Kidney (tissue), 14 donors: ENCODE data around the gene PRICKLE2. TPM values are rescaled to one million over a fixed set of nuclear protein-coding genes. Genes with fewer than 3 reads are reported as not detected.

Experiments used
- DNase-seq, 5 donors: peaks; one replicate each; pipeline ENCODE4 v3.0.0-alpha.2; 2013 to 2020
- FAIRE-seq: peaks from 2 replicates; lab custom pipeline; 2012; peaks lifted over from hg19 to GRCh38; lab: Jason Lieb, UNC
- H3K27ac ChIP-seq, 2 donors: one replicate each; pipeline ENCODE4 v1.7.0; 2013; ENCODE audit warnings: low read depth in 2 of 2, low read length in 2 of 2, inconsistent platforms in 1 of 2
- H3K27me3 ChIP-seq: one replicate; pipeline ENCODE4 v1.7.1; 2013; ENCODE audit warnings: low read length, inconsistent platforms; ENCODE audit not compliant: control insufficient read depth, insufficient read depth
- H3K36me3 ChIP-seq, 3 donors: one replicate each; pipeline versions ENCODE4 v1.7.0 to v1.7.1; 2013; ENCODE audit warnings: low read length in 3 of 3, control low read depth in 1 of 3, inconsistent platforms in 1 of 3; ENCODE audit not compliant: insufficient read depth in 3 of 3, control insufficient read depth in 2 of 3
- H3K4me1 ChIP-seq, 3 donors: one replicate each; pipeline versions ENCODE4 v1.7.0 to v1.7.1; 2013; ENCODE audit warnings: low read length in 3 of 3, inconsistent platforms in 1 of 3, low read depth in 1 of 3; ENCODE audit not compliant: control insufficient read depth in 2 of 3, insufficient read depth in 2 of 3
- H3K4me3 ChIP-seq, 3 donors: one replicate each; pipeline versions ENCODE4 v1.7.0 to v1.8.1; 2013; ENCODE audit warnings: low read length in 3 of 3, control low read depth in 1 of 3, inconsistent platforms in 1 of 3
- H3K9ac ChIP-seq, 3 donors: one replicate each; pipeline versions ENCODE4 v1.7.0 to v1.7.1; 2013; ENCODE audit warnings: low read length in 3 of 3, control low read depth in 1 of 3, inconsistent platforms in 1 of 3
- H3K9me3 ChIP-seq, 3 donors: one replicate each; pipeline versions ENCODE4 v1.7.0 to v1.7.1; 2013; ENCODE audit warnings: low read length in 3 of 3, control low read depth in 1 of 3, inconsistent platforms in 1 of 3; ENCODE audit not compliant: control insufficient read depth in 2 of 3, insufficient read depth in 1 of 3
- intact Hi-C: fragments of 100-400 bp; cut with DNase I; formaldehyde crosslinking; loops from one replicate; pipeline ENCODE4 v1.11.1; 2022
- polyA plus RNA-seq: library from polyadenylated mRNA; stranded (reverse); fragments of 350-450 nt; fragmentation: Illumina TruSeq; extraction: RNeasy Lipid Tissue Mini Kit (QIAGEN cat#74804); gene quantifications from one replicate; pipeline ENCODE4 v1.2.3, GENCODE V29; 2014; ENCODE audit warnings: low read depth, low replicate concordance; ENCODE audit not compliant: insufficient read depth
- total RNA-seq: library from RNA; stranded (reverse); fragmentation: NEBNext Ultra II Directional; extraction: Animal tissue kit (Norgen Biotek cat#: 25700); gene quantifications from one replicate; pipeline ENCODE4 v1.2.1, GENCODE V29; 2021
- TF ChIP-seq, protein P1 (sequence below): IDR thresholded peaks from 3 replicates; pipeline ENCODE4 v1.5.1; 2012; ENCODE audit warnings: mild to moderate bottlenecking, moderate library complexity, borderline replicate concordance; ENCODE audit not compliant: insufficient read depth; ENCODE audit errors: extremely low read depth
- donor health status: control.
- donor health status: control.
- donor health status: control.
- donor health status: control.
- donor health status: control.
- donor health status: DM: yes; HTN: yes; CAD: no.
- donor health status: Normal renal cell carcinoma (clear cell type).

PRICKLE2 gene
- total and polyA plus RNA-seq, 2 donors from 2014 or later: 3.5 to 22.9 TPM

DNA sequence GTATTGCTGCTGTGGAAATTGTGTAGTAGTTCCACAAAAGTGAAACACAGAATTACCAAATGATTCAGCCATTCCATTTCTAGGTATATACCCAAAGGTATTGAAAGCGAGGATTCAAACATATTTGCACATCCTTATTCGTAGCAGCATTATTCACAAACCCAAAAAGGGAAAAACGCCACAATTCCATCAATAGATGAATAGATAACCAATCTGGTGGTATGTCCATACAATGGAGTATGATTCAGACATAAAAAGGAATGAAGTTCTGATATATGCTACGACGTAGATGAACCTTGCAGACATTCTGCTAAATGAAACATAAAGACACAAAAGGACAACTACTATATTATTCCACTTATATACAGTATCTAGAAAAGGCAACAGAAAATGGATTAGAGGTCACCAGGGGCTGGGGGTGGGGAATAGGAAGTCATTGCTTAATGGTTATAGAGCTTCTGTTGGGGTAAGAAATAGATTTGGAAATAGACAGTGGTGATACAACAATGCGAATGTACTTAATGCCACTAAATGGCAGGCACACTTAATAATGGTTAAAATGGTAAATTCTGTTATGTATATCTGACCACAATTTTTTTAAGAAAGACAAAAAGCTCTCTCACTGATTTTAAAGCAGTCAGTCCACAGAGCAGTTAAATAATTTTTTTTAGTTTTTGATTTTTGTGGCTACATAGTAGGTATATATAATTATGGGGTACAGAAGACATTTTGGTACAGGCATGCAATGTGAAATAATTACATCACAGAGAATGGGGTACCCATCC, 150.2 kb downstream of the PRICKLE2 start:
- Histone ChIP-seq H3K4me1 (no peaks in the 10 kb centered on the region), H3K9me3 (no peaks in the 10 kb centered on the region), H3K9ac (no peak overlapping the region), H3K27me3 (no peaks in the 10 kb centered on the region), H3K4me3 (no peak overlapping the region), H3K27ac (no peak overlapping the region), H3K36me3 (no peaks in the 10 kb centered on the region)
- TF ChIP-seq, protein P1, sequence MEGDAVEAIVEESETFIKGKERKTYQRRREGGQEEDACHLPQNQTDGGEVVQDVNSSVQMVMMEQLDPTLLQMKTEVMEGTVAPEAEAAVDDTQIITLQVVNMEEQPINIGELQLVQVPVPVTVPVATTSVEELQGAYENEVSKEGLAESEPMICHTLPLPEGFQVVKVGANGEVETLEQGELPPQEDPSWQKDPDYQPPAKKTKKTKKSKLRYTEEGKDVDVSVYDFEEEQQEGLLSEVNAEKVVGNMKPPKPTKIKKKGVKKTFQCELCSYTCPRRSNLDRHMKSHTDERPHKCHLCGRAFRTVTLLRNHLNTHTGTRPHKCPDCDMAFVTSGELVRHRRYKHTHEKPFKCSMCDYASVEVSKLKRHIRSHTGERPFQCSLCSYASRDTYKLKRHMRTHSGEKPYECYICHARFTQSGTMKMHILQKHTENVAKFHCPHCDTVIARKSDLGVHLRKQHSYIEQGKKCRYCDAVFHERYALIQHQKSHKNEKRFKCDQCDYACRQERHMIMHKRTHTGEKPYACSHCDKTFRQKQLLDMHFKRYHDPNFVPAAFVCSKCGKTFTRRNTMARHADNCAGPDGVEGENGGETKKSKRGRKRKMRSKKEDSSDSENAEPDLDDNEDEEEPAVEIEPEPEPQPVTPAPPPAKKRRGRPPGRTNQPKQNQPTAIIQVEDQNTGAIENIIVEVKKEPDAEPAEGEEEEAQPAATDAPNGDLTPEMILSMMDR: no peak
- DNase-seq: no peak
- no peak for FAIRE-seq
- intact Hi-C loops: no loop called here

DNA sequence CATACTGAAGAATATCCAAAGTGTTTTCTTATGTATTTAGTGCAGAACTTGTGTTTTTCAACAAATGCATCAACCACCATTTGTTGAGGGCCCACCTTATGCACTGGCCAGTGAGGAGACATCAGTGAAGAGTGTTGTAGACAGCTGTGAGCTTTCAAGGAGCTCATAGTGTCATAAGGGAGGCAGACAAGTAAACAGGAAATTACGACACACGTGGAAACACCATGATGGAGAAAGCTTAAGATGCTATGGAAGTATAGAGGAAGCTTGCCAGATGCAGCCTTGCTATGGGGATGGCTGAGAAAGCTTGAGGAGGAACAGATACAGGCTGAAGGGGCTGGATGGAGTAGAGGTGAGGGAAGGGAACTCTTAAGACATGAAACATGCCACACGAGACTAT, 151.2 kb downstream of the PRICKLE2 start:
- Histone ChIP-seq H3K4me1 (no peaks in the 10 kb centered on the region), H3K36me3 (no peaks in the 10 kb centered on the region), H3K9me3 (no peaks in the 10 kb centered on the region), H3K9ac (no peak overlapping the region), H3K27ac (no peak overlapping the region), H3K27me3 (no peaks in the 10 kb centered on the region), H3K4me3 (no peak overlapping the region)
- no peak for FAIRE-seq
- intact Hi-C loops: no loop called here
- TF ChIP-seq, protein P1: no peak
- DNase-seq: peak in 2 of 5 donors; percentile 33

DNA sequence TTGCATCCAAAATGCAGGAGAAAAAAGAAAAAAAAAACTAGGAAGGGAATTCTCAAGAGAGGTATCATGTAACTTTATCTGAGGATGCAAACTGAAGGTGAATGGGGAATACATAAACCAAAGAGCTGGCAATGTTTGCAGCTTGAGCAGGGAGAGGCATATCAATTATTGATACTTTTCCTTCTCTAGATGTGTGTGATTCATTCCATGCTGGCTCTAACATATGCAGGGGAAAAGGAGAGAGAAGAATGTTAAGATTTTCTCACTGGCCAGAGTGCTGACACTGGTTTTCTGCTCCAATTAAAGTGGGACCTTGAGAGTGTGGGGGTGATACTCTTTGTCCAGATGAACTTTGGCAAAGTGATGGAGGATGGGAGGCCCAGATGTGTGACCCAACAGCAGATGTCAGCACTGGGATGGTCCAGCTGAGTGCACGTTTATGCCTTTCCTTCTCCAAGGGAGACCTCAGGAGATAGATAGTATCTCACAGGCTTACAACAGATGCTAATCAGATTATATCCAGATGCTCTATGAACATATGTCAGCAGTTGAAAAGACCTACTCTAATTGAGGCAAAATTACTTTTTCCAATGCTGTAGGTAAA, 152.0 kb downstream of the PRICKLE2 start:
- Histone ChIP-seq H3K4me3 (no peak overlapping the region), H3K9me3 (no peaks in the 10 kb centered on the region), H3K9ac (no peak overlapping the region), H3K36me3 (no peaks in the 10 kb centered on the region), H3K27me3 (no peaks in the 10 kb centered on the region), H3K4me1 (no peaks in the 10 kb centered on the region), H3K27ac (no peak overlapping the region)
- DNase-seq (peak in 1 of 5 donors; percentile 21), FAIRE-seq (no peak)
- TF ChIP-seq, protein P1: no peak
- intact Hi-C loops: no loop called here
